ENCODE measurements around the gene PDE9A. TPM values are rescaled to one million over a fixed set of nuclear protein-coding genes. Genes with fewer than 3 reads are reported as not detected.
"Not testable (repeated sequence)": the region's sequence is repeated elsewhere in the genome, so short reads cannot be mapped to it uniquely, and the experiment has no call there.

PDE9A gene
- total RNA-seq, 3 donors from 2014 or later, result 0.90 to 4.7 (median 2.5) TPM

DNA sequence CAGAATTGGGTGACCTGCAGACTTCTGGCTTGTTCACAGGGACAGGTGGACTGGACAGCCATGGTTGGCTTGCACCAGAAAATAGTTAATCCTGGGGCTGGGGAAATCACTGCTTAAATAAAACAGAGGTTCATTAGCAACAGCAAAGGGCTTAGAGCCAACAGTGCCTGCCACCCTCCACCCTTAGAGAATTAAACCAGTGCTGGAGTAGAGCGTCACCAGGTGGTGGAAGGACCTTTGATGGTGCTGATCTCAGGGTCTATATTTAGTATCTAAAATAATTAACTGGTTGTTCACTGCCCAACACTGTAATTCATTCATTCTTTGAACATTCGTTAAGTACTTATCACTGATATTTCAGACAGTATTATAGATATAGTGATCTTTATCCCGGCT lies 34.7 kb upstream of the PDE9A start:
- no peak for ATAC-seq
- no peak for DNase-seq
- H3K9me3 Mint-ChIP-seq, result no peaks in the 10 kb centered on the region
- no peak overlapping the region for H3K4me3 Mint-ChIP-seq
- H3K36me3 Mint-ChIP-seq (ENCODE audit: insufficient read depth), result no peaks in the 10 kb centered on the region
- H3K4me1 Mint-ChIP-seq (ENCODE audit: low read depth), result no peaks in the 10 kb centered on the region
- peaks cover 5% of the 10 kb centered on the region for H3K27me3 Mint-ChIP-seq (ENCODE audit: low read depth)

- no peak overlapping the region for H3K4me3 Mint-ChIP-seq
- no peak for DNase-seq
- no peak for ATAC-seq
- no peaks in the 10 kb centered on the region for H3K36me3 Mint-ChIP-seq (ENCODE audit: insufficient read depth)
- no peaks in the 10 kb centered on the region for H3K4me1 Mint-ChIP-seq (ENCODE audit: low read depth)
- H3K9me3 Mint-ChIP-seq, result no peaks in the 10 kb centered on the region
- peaks cover 5% of the 10 kb centered on the region for H3K27me3 Mint-ChIP-seq (ENCODE audit: low read depth)
Measured at GRCh38 chr21:42619166-42619565, 34.3 kb upstream of the PDE9A start.

GRCh38 chr21:42619841-42620240 lies 33.6 kb upstream of the PDE9A start:
- DNase-seq, result no peak
- Mint-ChIP-seq H3K4me3 (no peak overlapping the region), H3K36me3 (ENCODE audit: insufficient read depth) (no peaks in the 10 kb centered on the region), H3K9me3 (no peaks in the 10 kb centered on the region), H3K27me3 (ENCODE audit: low read depth) (peaks cover 5% of the 10 kb centered on the region), H3K4me1 (ENCODE audit: low read depth) (no peaks in the 10 kb centered on the region)
- no peak for ATAC-seq

DNA sequence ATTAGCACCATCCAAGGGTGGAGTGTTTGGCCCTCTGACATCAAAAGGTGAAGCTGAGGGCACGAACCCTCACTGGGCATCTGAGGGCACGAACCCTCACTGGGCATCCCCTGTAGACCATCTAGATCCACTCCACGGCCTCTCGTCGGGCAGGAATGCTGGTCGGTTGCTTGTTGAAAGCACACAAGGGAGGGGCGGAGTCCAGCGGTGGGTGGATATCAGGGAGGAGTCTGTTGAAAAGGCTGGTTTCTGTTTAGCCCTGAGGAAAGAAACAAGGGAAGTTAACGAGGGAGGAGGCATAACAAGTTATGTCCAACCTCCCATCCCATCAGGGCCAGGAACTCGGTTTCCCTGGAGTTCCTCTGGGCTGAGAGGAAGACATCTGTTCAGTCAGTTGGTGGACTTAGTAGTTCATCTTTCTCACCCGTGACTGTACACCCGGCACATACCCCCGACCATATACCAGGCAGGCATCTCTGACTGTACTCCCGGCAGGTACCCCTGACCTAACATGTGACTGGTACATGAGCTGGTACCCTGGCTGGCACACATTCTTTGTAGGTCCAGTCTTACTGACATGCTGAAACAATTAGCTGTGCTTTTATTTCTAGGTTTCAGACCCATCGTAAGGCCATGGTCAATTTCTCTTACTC lies 32.1 kb upstream of the PDE9A start:
- ATAC-seq (no peak), DNase-seq (no peak)
- Mint-ChIP-seq H3K9me3 (no peaks in the 10 kb centered on the region), H3K4me3 (no peak overlapping the region), H3K36me3 (ENCODE audit: insufficient read depth) (no peaks in the 10 kb centered on the region), H3K4me1 (ENCODE audit: low read depth) (no peaks in the 10 kb centered on the region), H3K27me3 (ENCODE audit: low read depth) (peaks cover 5% of the 10 kb centered on the region)

DNA sequence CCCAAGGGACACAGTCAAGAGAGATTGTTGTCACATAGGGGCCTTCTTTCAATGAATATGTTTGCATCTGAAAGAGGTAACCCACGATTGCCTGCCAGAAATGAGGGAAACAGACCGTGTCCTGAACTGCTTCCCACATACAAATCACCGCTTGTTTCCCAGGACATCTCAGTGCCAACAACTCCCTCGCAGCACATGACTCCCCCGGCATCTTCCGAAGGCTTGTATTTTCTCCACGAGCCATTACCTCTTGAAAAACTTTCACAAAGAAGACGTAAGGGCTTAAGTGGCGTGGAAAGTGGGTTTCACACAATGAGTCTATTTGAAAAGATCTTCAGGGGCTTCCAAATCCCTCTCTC lies 31.6 kb upstream of the PDE9A start:
- H3K4me3 Mint-ChIP-seq, result no peak overlapping the region
- H3K4me1 Mint-ChIP-seq (ENCODE audit: low read depth), result no peaks in the 10 kb centered on the region
- H3K36me3 Mint-ChIP-seq (ENCODE audit: insufficient read depth), result no peaks in the 10 kb centered on the region
- no peaks in the 10 kb centered on the region for H3K9me3 Mint-ChIP-seq
- DNase-seq (no peak), ATAC-seq (no peak)
- H3K27me3 Mint-ChIP-seq (ENCODE audit: low read depth), result peaks cover 10% of the 10 kb centered on the region

DNA sequence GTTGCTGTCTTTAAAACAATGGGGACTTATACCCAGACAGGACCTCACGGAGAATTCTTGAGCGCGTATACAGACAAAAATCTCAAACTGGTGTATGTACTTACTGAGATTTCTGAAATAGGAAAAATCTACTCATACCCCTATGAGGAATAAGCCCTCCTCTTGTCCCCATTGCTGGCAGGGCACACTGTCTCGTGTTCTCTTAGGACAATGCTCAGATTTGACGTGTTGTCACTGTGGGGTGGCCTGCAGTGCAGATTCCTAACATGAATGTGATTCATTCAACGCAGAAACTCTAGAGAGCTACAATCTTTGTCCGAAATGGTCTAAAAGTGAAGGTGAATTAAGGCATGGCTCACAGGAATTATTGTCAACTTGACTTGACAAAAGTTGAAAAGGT lies 31.1 kb upstream of the PDE9A start:
- DNase-seq (no peak), ATAC-seq (no peak)
- H3K36me3 Mint-ChIP-seq (ENCODE audit: insufficient read depth), result no peaks in the 10 kb centered on the region
- peaks cover 12% of the 10 kb centered on the region for H3K27me3 Mint-ChIP-seq (ENCODE audit: low read depth)
- H3K9me3 Mint-ChIP-seq, result no peaks in the 10 kb centered on the region
- no peaks in the 10 kb centered on the region for H3K4me1 Mint-ChIP-seq (ENCODE audit: low read depth)
- H3K4me3 Mint-ChIP-seq, result no peak overlapping the region

DNA sequence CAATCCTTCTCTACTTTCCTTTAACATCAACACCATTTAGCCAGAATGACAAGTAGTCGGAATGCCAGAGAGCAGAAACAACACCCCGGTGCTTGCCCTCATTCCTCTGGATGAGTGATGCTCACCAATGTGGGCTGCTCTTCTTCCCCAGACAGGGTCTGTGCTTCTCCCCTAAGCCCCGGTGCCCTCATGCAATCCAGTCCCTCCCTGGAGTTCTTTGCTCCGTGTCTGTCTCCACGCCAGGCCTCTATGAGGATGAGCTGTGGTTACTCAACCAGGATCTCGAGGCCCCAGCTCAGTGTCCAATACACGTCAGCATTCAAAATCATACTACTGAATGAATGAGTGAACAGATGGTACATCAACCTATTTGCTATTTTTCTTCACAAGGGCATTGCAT lies 29.7 kb upstream of the PDE9A start:
- ATAC-seq, result no peak
- DNase-seq, result no peak
- Mint-ChIP-seq H3K9me3 (no peaks in the 10 kb centered on the region), H3K4me1 (ENCODE audit: low read depth) (no peaks in the 10 kb centered on the region), H3K36me3 (ENCODE audit: insufficient read depth) (no peaks in the 10 kb centered on the region), H3K4me3 (no peak overlapping the region), H3K27me3 (ENCODE audit: low read depth) (peaks cover 10% of the 10 kb centered on the region)

DNA sequence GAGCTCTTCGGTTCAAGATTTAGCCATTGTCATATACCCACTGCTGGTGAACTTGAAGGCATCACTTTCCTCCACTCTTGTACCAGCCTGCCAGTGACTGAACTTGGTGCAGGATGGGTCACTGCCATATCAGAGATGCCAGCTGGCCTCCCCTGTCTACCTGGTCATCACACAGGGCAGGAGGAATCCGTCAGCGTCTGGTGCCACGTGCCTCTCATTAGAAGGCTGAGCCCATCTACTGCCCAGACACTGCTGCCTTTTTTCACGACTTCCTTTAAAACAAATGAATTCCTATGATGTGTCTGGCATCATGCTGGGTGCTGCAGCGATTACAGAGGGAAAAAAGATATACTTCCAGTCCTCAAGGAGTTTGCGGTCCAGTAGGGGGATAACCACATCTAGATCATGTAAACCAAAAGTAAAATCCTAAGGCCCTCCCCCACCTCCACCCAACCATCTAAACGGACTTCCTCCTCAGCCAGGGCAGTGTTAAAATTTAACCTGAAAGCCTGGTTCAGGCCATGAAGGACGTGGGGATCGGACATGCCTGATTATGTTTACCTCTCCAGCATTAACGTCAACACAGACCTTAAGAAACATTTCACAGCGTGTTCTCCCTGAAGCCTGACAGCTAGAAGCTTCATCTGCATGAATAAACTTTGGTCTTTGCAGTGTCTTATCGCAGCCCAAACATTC lies 29.2 kb upstream of the PDE9A start:
- Mint-ChIP-seq H3K4me1 (ENCODE audit: low read depth) (no peaks in the 10 kb centered on the region), H3K9me3 (no peaks in the 10 kb centered on the region), H3K36me3 (ENCODE audit: insufficient read depth) (no peaks in the 10 kb centered on the region), H3K4me3 (no peak overlapping the region), H3K27me3 (ENCODE audit: low read depth) (peaks cover 10% of the 10 kb centered on the region)
- DNase-seq (no peak), ATAC-seq (no peak)

- Mint-ChIP-seq H3K4me1 (ENCODE audit: low read depth) (no peaks in the 10 kb centered on the region), H3K36me3 (ENCODE audit: insufficient read depth) (no peaks in the 10 kb centered on the region)
Measured at GRCh38 chr21:42624936-42625335, 28.5 kb upstream of the PDE9A start.

DNA sequence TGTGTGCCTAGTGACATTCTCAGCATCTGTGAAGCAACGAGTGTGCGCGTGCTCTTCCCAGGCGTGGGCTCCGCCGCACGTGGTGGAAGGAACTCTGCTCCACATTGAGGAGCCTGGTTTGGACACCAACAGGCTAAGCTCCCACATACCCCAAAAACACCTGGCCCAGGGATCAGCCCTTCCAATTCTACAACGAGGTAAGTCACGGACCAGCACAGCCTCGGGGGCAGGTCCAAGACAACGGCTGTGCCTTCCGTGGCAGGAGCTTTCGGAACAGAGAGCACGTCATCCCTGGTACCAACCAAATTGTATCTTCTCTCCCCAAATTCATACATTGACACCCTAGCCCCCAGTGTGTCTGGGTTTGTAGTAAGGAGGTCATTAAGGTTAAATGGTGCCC lies 27.2 kb upstream of the PDE9A start:
- Mint-ChIP-seq H3K4me1 (ENCODE audit: low read depth) (peaks cover 2% of the 10 kb centered on the region), H3K36me3 (ENCODE audit: insufficient read depth) (no peaks in the 10 kb centered on the region), H3K9me3 (no peaks in the 10 kb centered on the region), H3K4me3 (no peak overlapping the region), H3K27me3 (ENCODE audit: low read depth) (peaks cover 8% of the 10 kb centered on the region)
- no peak for DNase-seq
- ATAC-seq, result no peak

More at GRCh38 chr21:42624936-42625335, 28.5 kb upstream of the PDE9A start:
- DNase-seq, result no peak
- H3K27me3 Mint-ChIP-seq (ENCODE audit: low read depth), result peaks cover 8% of the 10 kb centered on the region
- no peak for ATAC-seq
- H3K9me3 Mint-ChIP-seq, result no peaks in the 10 kb centered on the region
- no peak overlapping the region for H3K4me3 Mint-ChIP-seq

GRCh38 chr21:42627527-42628289 lies 25.7 kb upstream of the PDE9A start:
- H3K4me1 Mint-ChIP-seq (ENCODE audit: low read depth), result peaks cover 2% of the 10 kb centered on the region
- DNase-seq (no peak), ATAC-seq (no peak)
- H3K36me3 Mint-ChIP-seq (ENCODE audit: insufficient read depth), result no peaks in the 10 kb centered on the region
- H3K4me3 Mint-ChIP-seq, result no peak overlapping the region
- peaks cover 8% of the 10 kb centered on the region for H3K27me3 Mint-ChIP-seq (ENCODE audit: low read depth)
- no peaks in the 10 kb centered on the region for H3K9me3 Mint-ChIP-seq

DNA sequence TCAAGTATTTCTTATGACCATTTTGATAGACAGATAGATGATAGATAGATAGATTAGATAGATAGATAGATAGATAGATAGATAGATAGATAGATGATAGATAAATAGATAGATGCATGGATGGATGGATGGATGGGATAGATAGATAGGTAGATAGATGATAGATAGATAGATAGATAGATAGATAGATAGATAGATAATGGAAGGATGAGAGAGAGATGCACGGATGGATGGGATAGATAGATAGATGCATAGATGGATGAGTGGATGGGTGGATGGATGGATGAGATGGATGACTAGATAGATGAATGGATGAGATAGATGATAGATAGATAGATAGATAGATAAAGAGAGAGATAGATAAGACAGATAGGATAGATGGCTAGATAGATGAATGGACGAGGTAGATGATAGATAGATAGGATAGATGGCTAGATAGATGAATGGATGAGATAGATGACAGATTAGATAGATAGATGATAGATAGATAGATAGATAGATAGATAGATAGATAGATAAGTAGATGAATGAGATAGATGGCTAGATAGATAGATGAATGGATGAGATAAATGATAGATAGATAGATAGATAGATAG lies 24.9 kb upstream of the PDE9A start:
- not testable (repeated sequence) for H3K4me3 Mint-ChIP-seq; DNase-seq; H3K9me3 Mint-ChIP-seq; H3K36me3 Mint-ChIP-seq (ENCODE audit: insufficient read depth); ATAC-seq; H3K4me1 Mint-ChIP-seq (ENCODE audit: low read depth); H3K27me3 Mint-ChIP-seq (ENCODE audit: low read depth)

DNA sequence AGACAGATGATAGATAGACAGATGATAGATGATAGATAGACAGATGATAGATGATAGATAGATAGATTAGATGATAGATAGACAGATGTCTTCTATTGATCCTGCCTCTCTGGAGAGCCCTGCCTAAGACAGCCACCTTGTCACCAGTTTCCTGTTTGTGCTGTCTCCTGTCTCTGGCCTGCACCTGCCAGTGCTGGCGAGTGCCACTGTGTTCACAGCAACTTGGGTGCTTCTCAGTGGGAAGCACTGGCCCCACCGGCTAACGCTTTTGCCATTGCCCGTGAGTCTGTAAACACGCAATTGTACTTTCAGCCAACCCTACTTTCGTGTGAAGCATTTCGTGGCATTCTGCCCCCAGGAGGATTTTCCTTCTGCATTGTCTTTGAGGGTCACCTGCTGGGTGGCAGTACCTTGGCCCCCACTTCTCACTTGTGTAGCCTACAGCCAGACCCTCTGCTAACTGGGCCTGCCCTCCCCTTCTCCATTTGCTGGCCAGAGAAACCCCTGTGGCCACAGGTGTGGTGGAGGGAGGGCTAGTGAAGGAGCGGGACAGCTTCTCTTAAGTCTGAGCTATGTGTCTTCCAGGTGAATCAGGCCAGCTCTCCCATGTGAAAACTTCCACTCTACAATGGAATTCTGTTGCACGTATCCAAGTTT lies 23.4 kb upstream of the PDE9A start:
- H3K4me3 Mint-ChIP-seq, result no peak overlapping the region
- ATAC-seq (no peak), DNase-seq (no peak)
- H3K27me3 Mint-ChIP-seq (ENCODE audit: low read depth), result peaks cover 8% of the 10 kb centered on the region
- peaks cover 2% of the 10 kb centered on the region for H3K4me1 Mint-ChIP-seq (ENCODE audit: low read depth)
- H3K9me3 Mint-ChIP-seq, result no peaks in the 10 kb centered on the region
- H3K36me3 Mint-ChIP-seq (ENCODE audit: insufficient read depth), result no peaks in the 10 kb centered on the region

GRCh38 chr21:42630626-42631025 lies 22.8 kb upstream of the PDE9A start:
- Mint-ChIP-seq H3K9me3 (no peaks in the 10 kb centered on the region), H3K4me1 (ENCODE audit: low read depth) (peaks cover 2% of the 10 kb centered on the region), H3K27me3 (ENCODE audit: low read depth) (peaks cover 8% of the 10 kb centered on the region), H3K4me3 (no peak overlapping the region), H3K36me3 (ENCODE audit: insufficient read depth) (no peaks in the 10 kb centered on the region)
- no peak for ATAC-seq
- no peak for DNase-seq

Measured in activated T-cell treated with anti-CD3 and anti-CD28 coated beads, Interleukin-2, amount 50 U/mL, for 4 hours (primary cell).